Activated B cell treated with CpG ODN at 0.5 μM for 24 hours (primary cell): ENCODE measurements around the gene LSR. TPM values are rescaled to one million over a fixed set of nuclear protein-coding genes. Genes with fewer than 3 reads are reported as not detected.

Experiments
- ATAC-seq: fragments of 200-7000 bp; cut with Tn5 transposase; one replicate; pipeline ENCODE4 v1.10.0; 2021; ENCODE audit warnings: low read depth, mild to moderate bottlenecking, moderate library complexity
- CTCF ChIA-PET: fragments of 350-600 bp; sonication (Branson Sonifier 250); formaldehyde crosslinking; loops from one replicate; lab custom pipeline; 2021; ENCODE audit warnings: antibody characterized with exemption; lab: Charles Lee
- POLR2A ChIA-PET: fragments of 350-600 bp; sonication (Branson Sonifier 250); formaldehyde crosslinking; loops from one replicate; lab custom pipeline; 2021; ENCODE audit warnings: antibody characterized with exemption; lab: Charles Lee
- DNase-seq: peaks from one replicate; pipeline ENCODE4 v3.0.0; 2022
- H3K27ac Mint-ChIP-seq: one replicate; pipeline ENCODE4 v1.8.0; 2020; ENCODE audit warnings: mixed read lengths
- H3K27me3 Mint-ChIP-seq: one replicate; pipeline ENCODE4 v1.8.0; 2021; ENCODE audit warnings: mixed read lengths
- H3K36me3 Mint-ChIP-seq: one replicate; pipeline ENCODE4 v1.8.0; 2021; ENCODE audit warnings: low read depth, mixed read lengths
- H3K4me1 Mint-ChIP-seq: one replicate; pipeline ENCODE4 v1.8.0; 2021; ENCODE audit warnings: mixed read lengths
- H3K4me3 Mint-ChIP-seq: one replicate; pipeline ENCODE4 v1.8.0; 2020; ENCODE audit warnings: mild to moderate bottlenecking, mixed read lengths
- H3K9me3 Mint-ChIP-seq: one replicate; pipeline ENCODE4 v1.8.0; 2020; ENCODE audit warnings: mixed read lengths
- intact Hi-C: fragments of 100-400 bp; cut with micrococcal nuclease; formaldehyde crosslinking; loops from one replicate; pipeline ENCODE4 v1.15.1; 2024
- total RNA-seq: library from RNA; stranded (reverse); gene quantifications from 2 replicates; pipeline ENCODE4 v1.2.3, GENCODE V29; 2022
- TF ChIP-seq, protein P1 (sequence below): fragments of 200-600 bp; IDR thresholded peaks from one replicate; pipeline ENCODE4 v1.8.0; 2022; ENCODE audit warnings: antibody characterized with exemption, mild to moderate bottlenecking

Gene LSR
- total RNA-seq, 1 donor from 2014 or later = 18.0 TPM

DNA sequence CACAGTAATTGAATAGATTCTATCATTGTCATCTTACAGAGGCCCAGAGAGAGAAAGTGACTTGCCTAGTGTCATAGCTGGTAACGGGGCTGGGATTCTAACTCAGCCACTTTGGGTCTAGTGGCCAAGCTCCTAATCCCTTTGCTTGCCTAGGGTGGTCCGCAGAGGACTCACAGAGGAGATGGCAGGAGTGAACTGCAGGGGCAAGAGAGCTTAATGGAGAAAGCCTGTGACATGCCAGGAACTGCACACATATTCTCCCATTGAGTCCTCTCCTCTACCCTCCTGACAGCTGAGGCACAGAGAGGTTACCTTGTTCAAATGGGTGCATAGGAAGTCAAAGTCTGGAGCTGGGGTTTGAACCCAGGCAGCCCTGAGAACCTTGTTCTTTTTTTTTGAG is 2.7 kb downstream of the LSR start:
- H3K36me3 Mint-ChIP-seq = peaks cover 34% of the 10 kb centered on the region
- TF ChIP-seq, protein P1, sequence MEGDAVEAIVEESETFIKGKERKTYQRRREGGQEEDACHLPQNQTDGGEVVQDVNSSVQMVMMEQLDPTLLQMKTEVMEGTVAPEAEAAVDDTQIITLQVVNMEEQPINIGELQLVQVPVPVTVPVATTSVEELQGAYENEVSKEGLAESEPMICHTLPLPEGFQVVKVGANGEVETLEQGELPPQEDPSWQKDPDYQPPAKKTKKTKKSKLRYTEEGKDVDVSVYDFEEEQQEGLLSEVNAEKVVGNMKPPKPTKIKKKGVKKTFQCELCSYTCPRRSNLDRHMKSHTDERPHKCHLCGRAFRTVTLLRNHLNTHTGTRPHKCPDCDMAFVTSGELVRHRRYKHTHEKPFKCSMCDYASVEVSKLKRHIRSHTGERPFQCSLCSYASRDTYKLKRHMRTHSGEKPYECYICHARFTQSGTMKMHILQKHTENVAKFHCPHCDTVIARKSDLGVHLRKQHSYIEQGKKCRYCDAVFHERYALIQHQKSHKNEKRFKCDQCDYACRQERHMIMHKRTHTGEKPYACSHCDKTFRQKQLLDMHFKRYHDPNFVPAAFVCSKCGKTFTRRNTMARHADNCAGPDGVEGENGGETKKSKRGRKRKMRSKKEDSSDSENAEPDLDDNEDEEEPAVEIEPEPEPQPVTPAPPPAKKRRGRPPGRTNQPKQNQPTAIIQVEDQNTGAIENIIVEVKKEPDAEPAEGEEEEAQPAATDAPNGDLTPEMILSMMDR = no peak
- ChIA-PET POLR2A (interaction anchor here (0.6 to 1.9 kb wide), 4 partner anchors 13 to 96 kb away, joined by 3 to 15 read pairs (median 4); partner anchors contain the start of genes FFAR1 and USF2), CTCF (interaction anchor here (1.2 kb wide), 1 partner anchor 12 kb away, joined by 3 read pairs; no protein-coding TSS in a partner anchor)
- H3K4me3 Mint-ChIP-seq = no peak overlapping the region
- ATAC-seq = no peak
- DNase-seq = no peak
- intact Hi-C loops = no loop called here
- peaks cover 2% of the 10 kb centered on the region for H3K27me3 Mint-ChIP-seq
- H3K9me3 Mint-ChIP-seq = no peaks in the 10 kb centered on the region
- peaks cover 33% of the 10 kb centered on the region for H3K4me1 Mint-ChIP-seq
- peak overlapping the region; percentile 56 for H3K27ac Mint-ChIP-seq

DNA sequence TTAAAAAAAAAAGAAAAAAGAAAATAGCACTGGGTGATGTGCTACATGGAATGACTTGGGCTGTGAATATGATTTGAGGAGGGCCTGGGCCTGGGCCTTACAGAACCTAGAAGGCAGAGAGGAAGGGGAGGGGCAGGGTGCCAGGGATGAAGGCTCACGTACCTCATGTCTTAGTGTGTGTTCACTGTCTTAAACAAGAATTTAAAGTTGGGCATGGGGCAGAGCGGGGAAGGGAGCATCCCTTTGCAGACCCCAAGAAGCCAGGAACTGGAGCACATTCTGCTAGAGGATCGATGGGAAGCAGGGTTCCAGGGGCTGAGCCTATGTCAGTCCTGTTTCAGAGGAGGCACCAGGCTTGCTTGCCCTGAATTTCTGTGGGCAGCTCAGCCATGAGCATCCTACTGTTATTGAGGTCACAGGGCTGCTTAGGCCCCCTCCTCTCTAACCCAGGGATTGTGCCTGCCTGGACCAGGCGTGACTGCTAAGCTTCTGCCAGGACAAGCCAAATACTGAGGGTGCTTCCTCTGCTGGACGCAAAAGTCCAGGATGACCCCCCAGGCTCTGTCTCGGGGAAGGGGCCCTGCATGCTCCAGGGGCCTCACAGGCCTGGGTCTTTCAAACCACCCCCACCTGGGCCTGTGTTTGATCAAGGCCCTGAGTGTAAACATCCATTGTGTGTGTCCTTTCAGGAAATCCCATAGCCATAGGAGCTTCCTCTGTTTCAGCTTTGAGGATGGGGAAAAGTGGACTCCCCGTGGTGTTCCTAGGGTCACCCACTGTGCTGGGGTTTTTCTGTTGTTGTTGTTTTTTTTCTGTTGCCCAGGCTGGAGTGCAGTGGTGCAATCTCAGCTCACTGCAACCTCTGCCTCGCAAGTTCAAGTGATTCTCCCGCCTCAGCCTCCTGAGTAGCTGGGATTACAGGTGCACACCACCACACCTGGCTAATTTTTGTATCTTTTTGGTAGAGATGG is 4.8 kb downstream of the LSR start:
- no peaks in the 10 kb centered on the region for H3K27me3 Mint-ChIP-seq
- H3K36me3 Mint-ChIP-seq = peaks cover 31% of the 10 kb centered on the region
- TF ChIP-seq, protein P1 = no peak
- intact Hi-C loops = no loop called here
- no peak overlapping the region for H3K4me3 Mint-ChIP-seq
- POLR2A ChIA-PET = no interaction called here
- DNase-seq (no peak), ATAC-seq (no peak)
- H3K4me1 Mint-ChIP-seq = peaks cover 21% of the 10 kb centered on the region
- H3K9me3 Mint-ChIP-seq = no peaks in the 10 kb centered on the region
- H3K27ac Mint-ChIP-seq = no peak overlapping the region
- CTCF ChIA-PET = no interaction called here

DNA sequence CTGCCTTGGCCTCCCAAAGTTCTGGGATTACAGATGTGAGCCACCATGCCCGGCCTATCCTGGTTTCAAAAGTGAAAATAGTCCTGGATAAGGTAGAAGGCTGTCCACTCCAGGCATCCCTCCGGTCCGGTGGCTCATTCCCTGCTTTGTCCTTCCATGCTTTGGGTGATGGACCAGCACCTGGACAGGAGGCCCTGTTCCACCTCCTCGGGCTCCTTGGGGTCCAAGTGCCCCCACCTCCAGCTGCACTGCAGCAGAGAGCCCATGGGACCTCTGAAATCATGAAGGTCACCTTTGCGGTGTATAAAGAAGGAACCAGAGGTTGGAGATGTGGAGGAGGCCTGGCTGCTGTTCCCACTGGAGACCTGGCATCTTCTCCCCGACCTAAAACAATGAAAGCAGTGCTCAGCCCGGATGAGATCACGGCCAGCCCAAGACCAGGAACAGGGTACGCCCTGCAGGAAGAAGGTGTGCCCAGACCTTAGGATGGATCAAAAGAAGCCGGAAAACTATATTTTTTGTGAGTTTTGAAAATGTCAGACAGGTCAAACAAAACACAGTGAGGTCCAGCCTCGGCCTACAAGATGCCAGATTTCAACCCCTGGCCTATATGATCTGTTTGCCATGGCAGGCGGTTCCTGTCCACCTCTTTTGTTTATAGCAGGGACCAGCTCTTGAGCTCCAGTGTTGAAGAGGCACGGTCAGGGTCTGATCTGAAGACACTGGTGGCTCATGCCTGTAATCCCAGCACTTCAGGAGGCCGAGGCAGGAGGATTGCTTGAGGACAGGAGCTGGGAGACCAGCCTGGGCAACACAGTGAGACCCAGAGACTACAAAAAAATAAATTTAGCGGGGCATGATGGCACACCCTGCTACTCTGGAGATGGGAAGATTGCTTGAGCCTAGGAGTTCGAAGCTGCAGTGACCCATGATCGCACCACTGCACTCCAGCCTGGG is 5.8 kb downstream of the LSR start:
- Mint-ChIP-seq H3K4me1 (peaks cover 10% of the 10 kb centered on the region), H3K27me3 (no peaks in the 10 kb centered on the region), H3K9me3 (no peaks in the 10 kb centered on the region), H3K36me3 (peaks cover 29% of the 10 kb centered on the region), H3K27ac (no peak overlapping the region), H3K4me3 (no peak overlapping the region)
- intact Hi-C loops = no loop called here
- ChIA-PET POLR2A (interaction anchor here (0.6 to 3.2 kb wide), 4 partner anchors 9 to 101 kb away, joined by 3 to 13 read pairs (median 4); no protein-coding TSS in a partner anchor), CTCF (no interaction called here)
- TF ChIP-seq, protein P1 = no peak
- no peak for DNase-seq
- no peak for ATAC-seq

DNA sequence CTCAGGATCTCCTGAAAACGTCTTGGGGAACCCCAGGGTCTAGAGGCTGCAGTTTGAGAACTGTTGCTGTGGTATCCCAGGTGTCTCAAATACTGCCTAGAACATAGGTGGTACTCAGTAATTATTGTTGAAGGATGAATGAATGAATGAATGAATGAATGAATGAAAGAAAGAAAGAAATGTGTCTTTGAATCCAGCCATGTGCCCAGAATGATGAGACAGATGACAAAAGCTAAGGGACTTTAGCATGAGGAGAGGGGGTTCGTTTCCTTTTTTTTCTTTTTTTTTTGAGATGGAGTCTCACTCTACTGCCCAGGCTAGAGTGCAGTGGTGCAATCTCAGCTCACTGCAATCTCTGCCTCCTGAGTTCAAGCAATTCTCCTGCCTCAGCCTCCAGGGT is 7.8 kb downstream of the LSR start:
- H3K9me3 Mint-ChIP-seq = no peaks in the 10 kb centered on the region
- peaks cover 21% of the 10 kb centered on the region for H3K36me3 Mint-ChIP-seq
- no peak overlapping the region for H3K4me3 Mint-ChIP-seq
- ATAC-seq (no peak), DNase-seq (no peak)
- TF ChIP-seq, protein P1 = no peak
- POLR2A ChIA-PET = interaction anchor here (0.6 to 3.2 kb wide), 3 partner anchors 10 to 170 kb away, joined by 3 to 13 read pairs (median 5); no protein-coding TSS in a partner anchor
- intact Hi-C loops = no loop called here
- H3K4me1 Mint-ChIP-seq = peaks cover 3% of the 10 kb centered on the region
- CTCF ChIA-PET = no interaction called here
- no peaks in the 10 kb centered on the region for H3K27me3 Mint-ChIP-seq
- no peak overlapping the region for H3K27ac Mint-ChIP-seq
